Measurements from ENCODE around the gene GABBR2.

GABBR2 gene

GRCh38 chr9:98614941-98615340 is 93.8 kb downstream of the GABBR2 start:
- no peak for TF ChIP-seq CTCF (IDR thresholded peaks at IDR 0.05; ENCODE audit: borderline replicate concordance, insufficient read depth, low read depth, low read length)
- H3K4me3 ChIP-seq (ENCODE audit: low read depth, low read length), result no peak overlapping the region

DNA sequence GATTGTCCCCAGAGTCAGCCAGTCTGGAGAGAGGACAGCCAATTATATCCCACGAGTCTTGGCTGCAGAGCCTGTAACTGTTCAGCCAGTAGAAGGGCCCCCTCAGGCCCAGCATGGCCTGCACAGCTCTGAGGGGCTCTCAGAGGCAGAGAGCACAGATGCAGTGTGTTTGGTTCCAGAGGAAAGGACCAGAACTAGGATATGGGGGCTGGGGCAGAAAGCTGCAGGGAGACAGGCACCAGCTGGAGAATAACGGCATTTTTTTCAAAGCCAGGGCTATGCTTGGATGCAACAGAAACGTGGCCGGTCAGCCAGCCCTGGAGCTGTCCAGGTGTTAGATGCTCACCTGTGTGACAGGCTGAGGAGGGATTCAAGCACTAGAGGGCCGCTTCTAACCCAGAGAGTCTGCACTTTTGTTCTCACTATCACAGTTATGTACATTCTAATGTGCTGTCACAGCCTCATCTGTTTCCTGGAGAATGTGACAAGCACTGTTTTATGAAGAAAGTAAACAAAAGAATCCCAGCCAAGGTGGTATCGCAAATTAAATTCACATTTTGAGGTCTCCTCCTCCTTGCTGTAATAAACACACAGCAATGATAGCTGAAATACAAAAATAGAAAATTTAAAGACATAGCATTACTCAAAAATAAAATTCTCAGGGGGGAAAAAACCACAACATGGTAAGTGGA is 96.5 kb downstream of the GABBR2 start:
- H3K4me3 ChIP-seq (ENCODE audit: low read depth, low read length), result no peak overlapping the region
- TF ChIP-seq CTCF (IDR thresholded peaks at IDR 0.05; ENCODE audit: borderline replicate concordance, insufficient read depth, low read depth, low read length), result no peak

DNA sequence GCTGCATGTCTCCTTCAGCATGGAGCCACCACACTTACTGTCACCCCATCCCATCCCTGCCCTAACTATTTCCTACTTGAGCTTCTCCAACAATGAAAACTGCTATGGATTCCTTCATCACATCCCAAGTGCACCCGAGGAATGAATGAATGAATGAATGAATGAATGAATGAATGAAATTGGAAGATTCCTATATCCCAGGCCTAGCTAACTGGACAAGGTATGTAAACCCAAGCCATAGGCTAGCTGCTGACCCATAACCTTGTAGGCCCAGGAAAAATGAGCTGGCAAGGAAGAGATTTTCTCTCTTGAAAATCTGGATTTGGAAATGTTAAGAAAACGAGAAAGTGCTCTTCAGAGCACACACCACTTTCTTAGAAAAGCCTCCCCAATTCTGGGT is 97.4 kb downstream of the GABBR2 start:
- no peak for TF ChIP-seq CTCF (IDR thresholded peaks at IDR 0.05; ENCODE audit: borderline replicate concordance, insufficient read depth, low read depth, low read length)
- no peak overlapping the region for H3K4me3 ChIP-seq (ENCODE audit: low read depth, low read length)

DNA sequence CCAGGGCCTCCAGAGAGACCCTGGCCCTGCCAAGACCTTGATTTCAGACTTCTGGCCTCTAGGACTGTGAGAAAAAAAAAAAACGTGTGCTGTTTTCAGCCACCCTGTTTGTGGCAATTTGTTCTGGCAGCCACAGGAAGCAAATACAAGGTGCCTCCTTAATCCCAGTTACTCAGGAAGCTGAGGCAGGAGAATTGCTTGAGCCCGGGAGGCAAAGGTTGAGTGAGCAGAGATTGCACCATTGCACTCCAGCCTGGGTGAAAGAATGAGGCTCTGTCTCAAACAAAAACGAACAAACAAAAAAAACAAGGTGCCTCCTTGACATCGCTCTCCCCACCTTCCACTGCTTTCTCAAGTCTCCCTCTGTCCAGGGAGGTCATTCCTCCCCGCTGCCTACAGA is 98.0 kb downstream of the GABBR2 start:
- no peak overlapping the region for H3K4me3 ChIP-seq (ENCODE audit: low read depth, low read length)
- TF ChIP-seq CTCF (IDR thresholded peaks at IDR 0.05; ENCODE audit: borderline replicate concordance, insufficient read depth, low read depth, low read length), result no peak

GRCh38 chr9:98610211-98610610 is 98.5 kb downstream of the GABBR2 start:
- no peak for TF ChIP-seq CTCF (IDR thresholded peaks at IDR 0.05; ENCODE audit: borderline replicate concordance, insufficient read depth, low read depth, low read length)
- H3K4me3 ChIP-seq (ENCODE audit: low read depth, low read length), result no peak overlapping the region

- TF ChIP-seq CTCF (IDR thresholded peaks at IDR 0.05; ENCODE audit: borderline replicate concordance, insufficient read depth, low read depth, low read length), result no peak
- H3K4me3 ChIP-seq (ENCODE audit: low read depth, low read length), result no peak overlapping the region
These were observed 99.1 kb downstream of the GABBR2 start for GRCh38 chr9:98609646-98610045.

DNA sequence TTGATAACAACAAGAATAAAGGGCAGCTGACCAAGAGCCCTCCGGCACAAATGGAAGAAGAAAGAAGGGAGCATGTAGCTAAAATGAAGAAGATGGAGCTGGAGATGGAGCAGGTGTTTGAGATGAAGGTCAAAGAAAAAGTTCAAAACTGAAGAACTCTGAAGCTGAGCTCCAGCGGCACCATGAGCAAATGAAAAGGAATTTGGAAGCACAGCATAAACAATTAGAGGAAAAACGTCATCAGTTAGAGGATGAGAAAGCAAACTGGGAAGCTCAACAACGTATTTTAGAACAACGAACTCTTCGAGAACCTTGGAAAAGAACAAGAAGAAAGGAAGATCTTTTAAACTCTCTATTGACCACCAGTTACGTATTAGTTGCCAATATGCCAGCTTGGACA is 100.9 kb downstream of the GABBR2 start:
- no peak overlapping the region for H3K4me3 ChIP-seq (ENCODE audit: low read depth, low read length)
- TF ChIP-seq CTCF (IDR thresholded peaks at IDR 0.05; ENCODE audit: borderline replicate concordance, insufficient read depth, low read depth, low read length), result no peak

Data from GM12875 (cell line).